HFF-Myc (cell line): Measurements from ENCODE around the gene OGG1.

Experiments
- DNase-seq: peaks from one replicate; pipeline ENCODE4 v3.0.0-alpha.2; 2011; ENCODE audit warnings: low read depth; ENCODE audit errors: extremely low read depth
- H3K4me3 ChIP-seq: replicated peaks from 2 replicates; pipeline ENCODE4 v1.5.1; 2011; ENCODE audit warnings: low read depth, mild to moderate bottlenecking, control low read depth, low read length
- TF ChIP-seq, protein P1 (sequence below): IDR thresholded peaks from 2 replicates; pipeline ENCODE4 v1.5.1; 2012; ENCODE audit warnings: mild to moderate bottlenecking, low read depth, low read length, control low read depth; ENCODE audit errors: missing control alignments

Gene OGG1

DNA sequence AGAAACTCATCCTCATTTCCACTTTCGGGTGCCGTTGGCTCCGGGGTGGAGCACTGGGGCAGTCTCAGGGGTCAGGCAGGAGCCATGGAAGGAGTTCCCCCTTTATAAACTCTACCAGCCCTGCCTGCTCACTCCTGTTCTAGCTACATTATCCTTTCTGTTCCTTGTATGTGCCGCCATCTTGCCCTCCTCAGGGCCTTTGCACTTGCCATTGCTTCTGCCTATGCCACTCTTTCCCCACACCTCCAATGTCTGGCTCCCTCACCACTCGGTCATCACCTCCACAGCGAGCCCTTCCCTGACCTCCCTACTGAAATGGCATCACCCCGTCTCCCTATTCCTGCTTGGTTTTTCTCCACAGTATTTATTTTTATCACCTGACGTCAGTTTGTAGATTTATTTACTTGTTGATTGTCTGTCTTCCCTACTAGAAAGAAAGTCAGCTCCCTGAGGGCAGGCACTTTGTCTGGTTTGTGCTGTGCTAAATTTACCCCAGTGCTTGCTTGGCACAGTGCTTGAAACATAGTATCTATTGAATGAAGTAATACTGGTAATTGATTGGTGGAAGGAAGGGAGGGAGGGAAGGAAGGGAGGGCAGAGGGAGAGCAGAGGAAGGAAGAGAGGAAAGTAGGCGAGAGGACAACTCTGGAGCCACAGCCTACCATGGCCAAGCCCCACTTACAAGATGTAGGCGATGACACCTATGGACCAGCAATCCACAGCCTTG is 11.2 kb downstream of the OGG1 start:
- H3K4me3 ChIP-seq = no peak overlapping the region
- DNase-seq = no peak
- TF ChIP-seq, protein P1, sequence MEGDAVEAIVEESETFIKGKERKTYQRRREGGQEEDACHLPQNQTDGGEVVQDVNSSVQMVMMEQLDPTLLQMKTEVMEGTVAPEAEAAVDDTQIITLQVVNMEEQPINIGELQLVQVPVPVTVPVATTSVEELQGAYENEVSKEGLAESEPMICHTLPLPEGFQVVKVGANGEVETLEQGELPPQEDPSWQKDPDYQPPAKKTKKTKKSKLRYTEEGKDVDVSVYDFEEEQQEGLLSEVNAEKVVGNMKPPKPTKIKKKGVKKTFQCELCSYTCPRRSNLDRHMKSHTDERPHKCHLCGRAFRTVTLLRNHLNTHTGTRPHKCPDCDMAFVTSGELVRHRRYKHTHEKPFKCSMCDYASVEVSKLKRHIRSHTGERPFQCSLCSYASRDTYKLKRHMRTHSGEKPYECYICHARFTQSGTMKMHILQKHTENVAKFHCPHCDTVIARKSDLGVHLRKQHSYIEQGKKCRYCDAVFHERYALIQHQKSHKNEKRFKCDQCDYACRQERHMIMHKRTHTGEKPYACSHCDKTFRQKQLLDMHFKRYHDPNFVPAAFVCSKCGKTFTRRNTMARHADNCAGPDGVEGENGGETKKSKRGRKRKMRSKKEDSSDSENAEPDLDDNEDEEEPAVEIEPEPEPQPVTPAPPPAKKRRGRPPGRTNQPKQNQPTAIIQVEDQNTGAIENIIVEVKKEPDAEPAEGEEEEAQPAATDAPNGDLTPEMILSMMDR = no peak

DNA sequence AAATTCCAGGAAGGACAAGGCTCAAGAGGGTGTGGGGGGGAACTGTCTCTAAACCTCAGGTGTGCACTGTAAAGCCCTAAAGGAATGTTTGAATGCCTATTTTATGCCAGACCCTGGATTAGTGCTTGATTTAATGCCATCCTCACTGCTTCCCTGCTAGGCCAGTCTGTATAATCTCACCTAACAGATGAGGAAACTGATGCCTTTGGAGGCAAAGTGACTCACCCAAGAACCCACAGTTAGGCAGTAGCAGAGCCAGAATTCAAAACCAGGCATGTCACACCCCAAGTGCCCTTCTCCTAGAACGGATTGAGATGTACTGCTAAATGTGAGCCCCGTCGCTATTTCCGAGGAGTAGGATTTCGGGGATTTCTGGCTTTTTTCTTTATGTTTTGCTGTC is 12.2 kb downstream of the OGG1 start:
- DNase-seq = no peak
- no peak overlapping the region for H3K4me3 ChIP-seq
- TF ChIP-seq, protein P1 = no peak

DNA sequence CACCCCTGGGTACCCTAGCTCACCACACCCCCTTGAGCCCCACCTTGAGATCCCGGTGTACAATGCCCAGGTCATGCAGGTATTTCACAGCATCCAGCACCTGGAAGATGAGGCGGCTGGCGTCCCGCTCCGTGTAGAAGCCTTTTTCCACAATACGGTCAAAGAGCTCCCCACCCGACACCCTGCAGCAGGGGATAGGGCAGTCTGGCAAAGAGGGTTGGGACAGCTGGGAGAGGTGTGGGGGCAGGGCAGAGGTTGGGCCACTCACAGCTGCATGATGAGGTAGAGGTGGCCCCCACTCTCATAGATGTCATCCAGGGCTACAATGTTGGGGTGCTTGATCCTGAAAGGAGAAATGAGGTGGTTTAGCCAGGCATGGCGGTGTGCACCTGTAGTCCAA is 13.1 kb downstream of the OGG1 start:
- no peak overlapping the region for H3K4me3 ChIP-seq
- TF ChIP-seq, protein P1 = no peak
- no peak for DNase-seq

DNA sequence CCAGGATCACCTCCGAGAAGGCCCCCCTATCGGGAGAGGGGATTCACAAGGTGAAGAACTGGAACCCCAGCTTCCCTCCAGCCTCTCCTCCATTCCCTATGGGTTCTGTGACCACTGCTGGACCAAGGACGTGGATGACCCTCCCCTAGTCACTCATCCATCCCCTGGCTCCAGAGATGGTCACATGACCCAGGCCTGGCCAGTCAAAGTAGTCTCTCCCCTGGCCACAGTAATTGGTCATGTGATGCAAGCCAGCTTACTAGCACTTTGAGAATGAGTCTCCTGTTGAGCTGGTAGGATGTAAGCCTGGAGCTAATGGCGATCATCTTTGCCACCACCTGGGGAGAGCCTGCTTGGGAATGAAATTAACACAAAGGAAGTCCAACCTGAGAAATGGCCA is 16.1 kb downstream of the OGG1 start:
- TF ChIP-seq, protein P1 = no peak
- no peak overlapping the region for H3K4me3 ChIP-seq
- DNase-seq = no peak

DNA sequence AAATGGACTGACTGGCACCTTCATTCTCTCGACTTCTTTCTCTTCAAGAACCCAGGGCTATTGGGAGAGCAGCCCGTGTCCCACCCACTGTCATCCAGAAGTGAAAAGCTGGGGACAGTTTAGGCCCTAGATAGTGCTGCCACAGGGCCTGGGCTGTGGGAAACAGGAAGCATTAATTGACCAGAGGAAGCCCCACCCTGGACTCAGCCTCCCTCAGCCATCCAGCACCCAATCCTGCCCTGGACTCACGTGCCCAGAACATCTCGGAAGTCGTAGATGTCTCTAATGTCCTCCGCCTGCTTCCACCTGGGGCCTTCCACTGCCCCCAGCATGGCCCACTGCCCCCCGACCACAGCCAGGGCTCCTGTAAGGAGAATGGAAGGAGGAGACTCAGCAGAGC is 17.7 kb downstream of the OGG1 start:
- TF ChIP-seq, protein P1 = no peak
- no peak for DNase-seq
- no peak overlapping the region for H3K4me3 ChIP-seq

DNA sequence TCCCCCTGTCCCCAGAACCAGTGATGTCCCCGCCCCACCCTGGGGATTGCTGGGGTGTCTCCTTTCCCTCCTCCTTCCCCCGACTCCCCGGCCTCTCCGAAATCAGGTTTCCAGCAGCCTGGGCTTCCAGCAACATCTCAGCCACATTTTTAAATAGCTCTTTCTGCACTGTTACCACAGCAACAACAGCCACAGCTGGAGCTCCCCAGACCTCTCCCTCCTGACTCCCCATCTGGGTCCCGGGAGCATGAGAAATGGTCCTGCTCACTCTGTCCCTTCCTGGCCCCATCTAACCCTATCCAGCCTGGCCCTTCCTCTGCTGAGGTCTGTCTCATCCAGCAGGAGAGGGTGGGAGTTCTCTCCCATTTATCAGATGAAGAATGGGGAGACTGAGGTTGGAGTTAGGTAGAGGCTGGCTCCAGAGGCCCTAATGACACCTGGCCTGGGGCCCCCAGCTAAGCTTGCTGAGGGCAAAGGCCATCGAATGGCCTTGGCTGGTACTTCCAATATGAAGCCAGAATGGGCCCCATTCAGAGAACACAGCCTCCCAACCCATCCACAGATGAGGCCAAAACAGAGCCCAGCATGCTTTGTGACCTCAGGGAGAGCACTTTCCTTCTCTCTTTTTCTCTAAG is 18.5 kb downstream of the OGG1 start:
- TF ChIP-seq, protein P1 = no peak
- no peak for DNase-seq
- peak overlapping the region; percentile 75 for H3K4me3 ChIP-seq
